GM19035 (cell line): ENCODE results near the gene URAD.
"Not testable (repeated sequence)": the region's sequence is repeated elsewhere in the genome, so short reads cannot be mapped to it uniquely, and the experiment has no call there.

ENCODE experiments used
- ATAC-seq: cut with Tn5 transposase; IDR thresholded peaks from one replicate; pipeline ENCODE4 v1.9.1; 2021; ENCODE audit not compliant: unreplicated experiment

The URAD gene, protein sequence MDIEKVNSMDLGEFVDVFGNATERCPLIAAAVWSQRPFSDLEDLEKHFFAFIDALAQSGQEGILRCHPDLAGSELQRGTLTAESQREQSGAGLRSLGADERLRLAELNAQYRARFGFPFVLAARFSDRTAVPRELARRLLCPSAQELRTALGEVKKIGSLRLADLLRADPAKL

DNA sequence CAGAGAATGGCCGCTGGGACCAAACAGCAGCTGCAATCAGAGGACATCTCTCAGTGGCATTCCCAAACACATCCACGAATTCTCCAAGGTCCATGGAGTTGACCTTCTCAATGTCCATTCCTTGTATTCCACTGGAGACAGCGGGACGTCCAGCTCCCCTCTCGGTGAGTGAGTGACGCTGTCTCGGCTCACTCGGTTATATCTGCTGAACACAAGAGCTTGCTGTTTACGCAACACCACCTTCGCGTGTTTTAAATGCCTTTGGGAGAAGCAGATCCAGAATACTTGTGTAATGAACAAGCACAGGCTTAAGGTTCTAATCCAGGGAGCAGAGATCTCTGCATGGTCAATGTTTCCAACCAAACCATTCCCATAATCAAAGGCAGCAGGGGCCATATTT is at the start of gene URAD:
URAD (minus strand) TSS at position 174 of the 400 bp plus-strand sequence; CDS start at position 118, 56 bp downstream.
- no peak for ATAC-seq

DNA sequence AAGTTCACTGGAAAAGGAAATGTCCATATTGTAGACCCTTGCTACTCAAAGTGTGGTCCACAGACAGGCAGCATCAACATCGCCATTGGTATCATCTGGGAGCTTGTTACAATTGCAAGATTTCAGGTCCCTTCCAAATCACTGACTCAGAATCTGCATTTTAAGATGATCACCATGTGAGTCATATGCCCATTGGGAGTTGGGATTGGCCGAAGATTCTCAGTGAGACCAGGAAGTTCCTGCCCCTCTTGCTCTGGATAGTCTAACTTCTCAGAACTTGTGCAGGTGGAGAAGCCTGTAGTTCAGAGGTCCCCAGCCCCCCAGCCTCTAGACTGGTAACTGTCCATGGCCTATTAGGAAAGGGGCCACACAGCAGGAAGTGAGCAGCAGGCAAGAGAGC is 48.9 kb upstream of the URAD start:
- ATAC-seq: no peak

DNA sequence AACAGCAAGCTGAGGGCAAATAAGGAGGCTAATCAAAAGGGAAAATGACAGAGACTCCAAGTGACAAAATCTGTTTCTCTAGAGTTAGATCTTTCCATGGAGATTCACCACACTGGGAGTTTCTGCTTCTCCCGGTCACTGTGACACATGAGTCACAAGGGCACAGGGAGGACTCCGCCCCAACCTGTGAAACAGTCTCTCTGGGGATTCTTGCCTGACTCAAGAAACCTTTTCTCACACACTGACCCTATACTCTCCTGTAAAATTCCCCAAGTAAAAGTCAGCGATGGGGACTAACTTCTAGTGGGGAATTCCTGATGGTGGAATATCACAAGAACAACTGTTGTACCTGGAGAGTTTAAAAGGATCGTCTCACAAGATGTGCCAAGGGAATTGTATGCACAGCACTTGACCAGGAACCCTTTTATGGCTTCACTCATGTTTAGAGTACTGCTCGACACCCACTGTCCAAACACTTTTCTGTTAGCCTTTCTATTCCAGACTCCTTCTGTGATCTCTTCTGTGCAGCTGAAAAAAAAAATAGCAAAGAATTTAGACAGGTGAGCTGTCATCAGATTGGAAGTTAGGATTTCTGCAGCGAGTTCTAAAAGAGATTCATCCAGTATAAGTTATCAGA is 46.8 kb upstream of the URAD start:
- ATAC-seq: no peak

DNA sequence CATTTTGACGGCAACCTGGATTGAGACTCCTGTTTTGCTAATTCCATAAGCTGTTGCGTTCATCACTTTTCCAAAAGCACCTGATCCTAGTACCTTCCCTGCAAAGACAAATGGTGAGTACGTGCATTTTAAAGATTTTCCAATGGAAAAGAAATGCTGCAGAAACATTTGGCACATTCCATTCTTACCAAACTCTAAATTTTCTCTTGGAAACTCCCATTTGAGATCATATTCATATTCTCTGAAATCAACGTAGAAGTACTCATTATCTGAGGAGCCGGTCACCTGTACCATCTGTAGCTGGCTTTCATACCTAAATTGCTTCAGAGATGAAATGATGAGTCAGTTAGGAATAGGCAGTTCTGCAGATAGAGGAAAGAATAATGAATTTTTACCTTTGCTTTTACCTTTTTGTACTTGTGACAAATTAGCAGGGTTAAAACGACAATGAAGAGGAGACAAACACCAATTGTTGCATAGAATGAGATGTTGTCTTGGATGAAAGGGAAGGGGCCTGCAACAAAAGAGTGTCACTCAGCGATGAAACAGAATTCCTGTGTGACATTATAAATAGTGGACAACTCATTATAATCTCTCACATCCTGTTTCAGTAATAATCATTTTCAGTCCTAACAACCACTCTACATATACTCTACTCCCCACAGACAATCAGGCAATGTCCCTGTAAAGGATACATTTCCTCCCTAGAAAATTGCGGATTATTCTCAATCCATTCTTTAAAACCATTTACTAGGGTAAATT is 45.6 kb upstream of the URAD start:
- no peak for ATAC-seq

DNA sequence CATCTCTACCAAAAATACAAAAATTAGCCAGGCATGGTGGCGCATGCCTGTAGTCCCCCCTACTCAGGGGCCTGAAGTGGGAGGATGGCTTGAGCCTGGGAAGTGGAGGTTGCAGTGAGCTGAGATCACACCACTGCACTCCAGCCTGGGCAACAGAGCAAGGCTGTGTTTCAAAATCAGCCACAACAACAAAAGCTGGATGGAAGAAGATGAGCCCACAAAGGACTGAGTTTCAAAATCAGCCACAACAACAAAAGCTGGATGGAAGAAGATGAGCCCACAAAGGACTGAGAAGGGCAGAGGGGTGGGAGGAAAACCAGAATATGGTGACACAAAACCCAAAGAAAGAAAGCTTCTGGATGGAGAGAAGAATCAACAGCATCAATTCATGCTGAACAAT is 43.9 kb upstream of the URAD start:
- not testable (repeated sequence) for ATAC-seq

DNA sequence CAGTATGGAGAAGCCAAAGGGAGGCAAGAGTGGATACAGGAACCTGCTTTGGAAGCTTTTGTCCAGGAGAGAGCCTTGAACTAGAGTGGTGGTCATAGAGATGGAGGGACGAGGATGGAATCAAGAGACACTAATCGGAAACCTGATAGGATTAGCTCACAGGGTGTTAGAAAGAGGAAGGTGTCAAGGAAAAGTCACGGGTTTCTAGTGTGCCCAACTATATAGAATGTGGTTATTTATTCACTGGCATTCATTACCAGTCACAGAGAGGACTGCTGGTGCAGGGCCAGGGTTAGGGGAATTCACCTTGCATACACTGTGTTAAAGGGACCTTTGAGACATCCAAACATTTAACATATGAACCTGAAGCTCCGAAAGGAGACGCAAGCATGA is 43.4 kb upstream of the URAD start:
- ATAC-seq: no peak

DNA sequence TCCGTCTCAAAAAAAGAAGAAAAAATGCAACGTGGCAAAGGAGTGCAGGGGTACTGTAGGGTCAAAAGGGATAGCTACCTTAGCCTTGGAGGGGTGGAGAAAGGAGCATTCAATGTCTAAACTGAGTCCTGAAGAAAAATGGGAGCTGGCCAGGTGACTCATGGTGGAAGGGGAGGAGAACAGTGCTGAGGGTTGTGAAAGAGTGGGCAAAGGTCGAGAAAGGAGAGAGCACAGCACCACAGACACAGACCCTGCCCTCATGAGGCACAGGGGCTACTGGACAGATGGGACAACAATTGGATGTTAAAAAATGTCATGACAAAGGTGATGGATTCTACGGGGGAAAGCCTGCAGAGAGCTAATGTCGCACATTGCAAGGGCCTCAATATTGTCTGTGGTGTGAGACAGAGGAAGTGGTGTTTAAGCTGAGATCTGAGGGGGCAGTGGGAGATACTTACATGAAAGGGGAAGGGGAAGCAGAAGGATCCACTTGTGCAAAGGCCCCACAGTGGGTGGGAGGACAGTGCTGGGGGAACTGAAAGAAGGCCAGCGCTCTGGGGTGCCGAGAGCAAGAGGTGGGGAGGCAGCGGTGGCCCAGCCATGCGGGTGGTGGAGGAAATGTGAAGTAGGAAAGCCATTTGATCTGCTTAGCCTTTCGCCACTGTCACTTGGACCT is 42.9 kb upstream of the URAD start:
- no peak for ATAC-seq

DNA sequence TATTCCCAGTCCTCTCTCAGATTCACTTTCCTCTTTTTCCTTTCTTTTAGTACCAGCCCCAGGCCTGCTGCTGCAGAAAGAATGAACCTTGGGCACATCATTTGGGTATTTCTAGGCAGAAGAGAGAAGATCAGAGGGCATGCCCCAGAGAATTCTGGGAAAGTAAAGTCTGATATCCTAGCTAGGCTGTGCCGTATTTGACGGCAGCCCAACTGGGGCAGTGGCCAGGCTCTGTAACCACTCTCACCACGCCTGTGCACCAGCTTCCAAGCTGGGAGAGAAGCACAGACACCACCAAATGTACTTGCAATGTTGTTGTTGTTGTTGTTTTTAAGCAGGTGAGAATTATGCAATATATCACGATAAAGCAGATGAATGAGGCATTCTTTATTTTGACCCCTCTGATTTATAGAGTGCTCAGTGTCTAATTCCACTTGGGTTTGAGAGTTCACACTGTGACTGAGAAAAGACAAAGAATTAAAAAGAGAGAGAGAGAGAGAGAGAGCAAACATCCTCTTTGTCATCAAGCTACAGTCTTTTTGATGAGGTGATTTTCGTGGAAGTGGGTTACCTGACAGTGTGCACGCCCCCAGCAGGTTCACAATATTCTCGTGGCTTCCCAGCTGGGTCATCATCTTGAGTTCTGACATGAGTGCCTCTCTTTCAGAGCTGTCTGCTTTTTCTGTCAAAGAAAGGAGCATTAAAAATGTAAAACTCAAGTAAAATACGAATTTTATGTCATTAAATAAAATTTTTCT is 39.3 kb upstream of the URAD start:
- no peak for ATAC-seq

DNA sequence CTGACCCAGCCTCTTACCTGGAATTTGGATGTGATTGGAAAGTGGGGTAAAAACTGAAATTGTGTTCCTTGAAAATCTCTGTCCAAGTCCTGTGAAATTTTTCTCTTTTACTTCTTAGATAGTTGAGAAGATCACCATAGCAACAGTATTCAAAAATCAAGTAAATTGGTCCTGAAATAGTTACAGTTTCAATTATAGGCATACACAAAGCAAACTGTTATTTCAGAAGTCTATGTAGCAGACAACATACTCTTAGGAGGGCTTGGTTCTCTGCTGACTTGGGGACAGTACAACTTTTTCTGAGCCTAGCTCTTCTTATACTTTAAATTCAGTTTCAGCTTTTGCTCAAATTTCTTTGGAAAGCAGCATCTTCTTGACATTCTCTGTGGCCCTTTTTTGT is 38.6 kb upstream of the URAD start:
- no peak for ATAC-seq

DNA sequence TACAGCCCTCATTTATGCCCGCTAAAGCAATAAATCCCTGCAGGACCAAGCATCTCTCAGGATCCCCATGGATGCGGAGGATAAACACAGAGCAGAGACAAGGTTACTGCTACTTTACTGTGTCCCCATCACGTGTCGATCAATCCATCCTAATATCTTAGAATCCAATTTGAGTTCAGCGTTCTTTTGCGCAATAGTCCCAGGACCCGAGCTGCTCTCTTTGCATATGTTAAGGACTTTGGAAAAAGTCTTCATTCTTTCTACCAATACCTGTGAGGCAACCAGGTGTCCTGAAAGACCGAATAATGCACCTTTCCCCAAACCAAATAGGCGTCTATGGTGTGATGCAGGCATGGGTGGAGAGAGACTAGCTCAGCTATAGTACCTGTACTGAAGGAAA is 38.0 kb upstream of the URAD start:
- no peak for ATAC-seq

DNA sequence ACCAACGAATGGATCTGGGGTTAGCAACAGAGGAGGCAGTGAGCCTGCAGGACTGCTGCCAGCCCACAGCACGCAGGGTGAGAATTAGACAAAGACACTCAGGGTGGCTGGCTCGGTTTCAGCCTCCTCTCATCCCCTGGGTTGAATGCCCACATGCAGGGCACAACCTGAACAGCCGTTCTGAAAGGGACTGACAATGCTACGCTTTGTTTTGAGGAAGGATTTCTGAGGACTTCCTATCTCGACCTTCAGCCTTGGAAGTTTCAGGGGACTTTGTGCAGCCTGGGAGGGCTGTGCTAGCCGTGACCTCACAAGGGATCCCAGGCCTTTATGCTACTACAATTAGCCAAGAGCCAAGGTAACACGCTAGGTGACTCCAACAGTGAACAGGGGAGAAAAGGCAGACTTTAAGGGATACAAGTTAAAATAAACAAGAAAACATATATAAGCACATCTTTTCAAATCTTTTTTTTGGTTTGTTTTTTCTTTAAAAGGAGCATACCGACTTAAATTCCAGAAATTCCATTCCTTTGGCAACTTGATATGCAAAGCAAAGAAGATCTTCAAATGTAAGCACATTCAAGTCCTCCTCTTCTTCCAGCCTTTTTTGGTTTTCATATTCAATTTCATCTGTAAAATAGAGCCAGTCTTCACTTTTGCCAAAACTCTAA is 34.5 kb upstream of the URAD start:
- no peak for ATAC-seq

DNA sequence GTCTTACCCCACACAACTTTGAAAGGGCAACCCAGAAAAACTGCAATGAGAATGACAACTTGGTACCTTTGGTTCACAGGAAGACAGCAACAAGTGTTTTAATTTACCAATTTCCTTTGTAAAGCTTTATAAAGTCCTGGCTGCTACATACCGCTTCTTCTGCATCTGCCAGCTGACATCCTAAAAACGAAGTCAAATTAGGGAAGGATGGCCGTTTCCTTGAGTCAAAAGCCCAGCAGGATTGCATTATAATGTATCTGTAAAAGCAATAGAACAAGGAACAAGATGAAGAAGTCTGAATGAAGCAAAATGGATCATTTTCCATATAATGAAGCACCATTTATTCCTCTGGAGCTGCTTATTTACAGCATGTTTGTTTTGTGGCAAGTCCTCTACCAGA is 25.8 kb upstream of the URAD start:
- no peak for ATAC-seq

DNA sequence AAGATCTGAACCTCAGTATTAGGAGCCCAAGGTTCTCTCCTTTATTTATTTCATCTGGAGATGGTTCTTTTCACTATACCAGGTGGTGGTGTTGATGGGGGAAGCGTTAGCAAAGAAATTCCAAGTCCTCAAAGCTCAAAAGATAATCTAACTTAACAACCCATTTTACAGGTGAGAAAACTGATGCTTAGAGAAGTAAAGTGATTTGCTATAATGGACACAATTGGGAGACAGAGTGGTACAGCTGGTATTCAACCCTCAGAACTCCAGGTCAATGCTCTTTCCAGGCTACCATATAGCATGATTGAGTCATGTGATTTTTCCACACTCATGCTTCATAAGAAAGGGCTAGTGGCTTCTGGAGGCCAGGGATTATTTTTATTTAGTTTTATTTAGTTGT is 25.0 kb upstream of the URAD start:
- ATAC-seq: no peak

DNA sequence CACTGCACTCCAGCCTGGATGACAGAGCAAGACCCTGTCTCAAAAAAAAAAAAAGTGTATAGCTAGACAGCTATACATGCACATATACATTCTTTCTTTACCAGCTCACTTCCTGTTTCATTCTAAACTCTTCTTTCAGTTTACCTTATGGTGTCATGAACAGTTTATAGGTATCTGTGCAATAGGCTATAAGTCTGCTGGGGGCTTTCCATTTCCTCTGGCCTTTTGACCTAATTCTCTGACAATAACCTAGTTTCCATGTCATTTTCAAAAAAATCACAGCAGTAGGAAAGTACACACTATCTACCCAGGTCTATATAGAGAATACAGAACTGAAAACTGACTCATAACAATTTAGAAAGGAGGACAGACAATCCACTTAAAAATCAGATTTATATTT is 24.4 kb upstream of the URAD start:
- peak; percentile 89 for ATAC-seq

DNA sequence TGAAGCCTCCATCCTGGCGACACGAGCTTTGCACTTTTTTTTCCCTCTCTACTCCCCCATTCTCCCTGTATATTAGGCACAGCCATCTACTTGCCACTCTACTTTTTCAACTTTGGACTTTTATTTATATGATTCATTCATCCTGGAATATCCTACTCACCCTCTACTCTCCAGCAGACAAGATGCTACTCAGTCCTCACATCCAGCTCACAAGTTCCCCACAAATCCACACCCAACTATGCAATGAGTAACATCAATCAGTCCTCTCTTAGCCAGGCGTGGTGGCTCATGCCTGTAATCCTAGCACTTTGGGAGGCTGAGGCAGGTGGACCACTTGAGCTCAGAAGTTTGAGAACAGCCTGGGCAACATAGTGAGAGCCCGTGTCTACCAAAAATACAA is 23.9 kb upstream of the URAD start:
- no peak for ATAC-seq

DNA sequence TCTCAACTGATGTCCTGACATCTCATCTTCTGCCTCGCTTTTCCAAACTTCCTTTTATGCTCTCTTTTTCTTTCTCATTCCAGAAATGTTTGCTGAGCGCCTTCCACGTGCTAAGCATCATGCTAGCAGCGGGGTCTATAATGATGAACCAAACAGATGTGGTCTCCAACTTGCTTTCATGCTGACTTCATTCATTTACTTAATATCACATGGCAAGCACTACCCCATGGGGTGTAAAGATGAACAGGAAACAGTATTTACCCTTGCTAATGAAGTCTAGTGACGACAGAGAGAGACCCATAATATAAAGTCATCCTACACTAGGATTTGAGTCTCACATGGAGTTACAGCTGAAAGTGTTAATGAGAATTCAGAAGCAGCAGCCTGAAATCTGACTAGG is 21.6 kb upstream of the URAD start:
- ATAC-seq: no peak

DNA sequence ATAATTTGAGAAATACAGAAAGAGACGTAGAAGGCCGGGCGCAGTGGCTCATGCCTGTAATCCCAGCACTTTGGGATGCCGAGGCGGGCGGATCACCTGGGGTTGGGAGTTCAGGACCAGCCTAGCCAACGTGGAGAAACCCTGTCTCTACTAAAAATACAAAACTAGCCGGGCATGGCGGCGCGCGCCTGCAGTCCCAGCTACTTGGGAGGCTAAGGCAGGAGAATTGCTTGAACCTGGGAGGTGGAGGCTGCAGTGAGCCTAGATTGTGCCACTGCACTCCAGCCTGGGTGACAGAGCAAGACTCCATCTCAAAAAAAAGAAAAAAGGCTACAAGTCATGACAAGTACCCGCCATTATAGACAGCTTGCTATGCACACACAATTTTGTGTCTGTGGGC is 16.5 kb upstream of the URAD start:
- ATAC-seq: not testable (repeated sequence)

DNA sequence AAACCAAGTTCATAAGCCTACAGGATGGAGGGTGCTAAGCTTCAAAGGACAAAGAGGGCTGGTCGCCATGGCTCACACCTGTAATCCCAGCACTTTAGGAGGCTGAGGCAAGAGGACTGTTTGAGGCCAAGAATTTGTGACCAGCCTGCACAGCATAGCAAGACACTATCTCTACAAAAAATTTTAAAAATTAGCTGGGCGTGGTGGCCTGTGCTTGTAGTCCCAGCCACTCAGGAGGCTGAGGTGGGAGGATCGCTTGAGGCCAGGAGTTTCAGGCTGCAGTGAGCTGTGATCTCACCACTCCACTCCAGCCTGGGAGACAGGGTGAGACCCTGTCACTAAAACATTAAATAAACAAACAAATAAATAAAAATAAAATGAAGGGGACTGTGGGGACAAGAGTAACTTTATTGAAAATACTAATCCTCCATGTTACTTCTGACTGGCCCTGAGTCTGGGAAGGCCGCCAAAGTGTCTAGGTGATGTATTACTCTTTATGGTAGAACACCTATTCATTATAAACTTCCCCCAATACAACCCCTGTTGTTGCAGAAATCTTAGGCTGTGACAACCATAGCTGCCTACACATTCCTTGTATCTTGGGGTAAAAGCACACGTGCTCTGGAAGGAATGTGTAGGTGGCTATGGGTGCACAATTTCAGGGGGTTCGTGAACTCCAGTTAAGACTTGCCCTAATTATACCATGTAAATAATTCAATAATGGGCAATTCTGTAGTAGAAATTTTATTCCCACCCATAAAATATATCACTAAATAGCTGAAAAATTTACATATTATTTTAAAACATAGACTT is 14.6 kb upstream of the URAD start:
- ATAC-seq: no peak

DNA sequence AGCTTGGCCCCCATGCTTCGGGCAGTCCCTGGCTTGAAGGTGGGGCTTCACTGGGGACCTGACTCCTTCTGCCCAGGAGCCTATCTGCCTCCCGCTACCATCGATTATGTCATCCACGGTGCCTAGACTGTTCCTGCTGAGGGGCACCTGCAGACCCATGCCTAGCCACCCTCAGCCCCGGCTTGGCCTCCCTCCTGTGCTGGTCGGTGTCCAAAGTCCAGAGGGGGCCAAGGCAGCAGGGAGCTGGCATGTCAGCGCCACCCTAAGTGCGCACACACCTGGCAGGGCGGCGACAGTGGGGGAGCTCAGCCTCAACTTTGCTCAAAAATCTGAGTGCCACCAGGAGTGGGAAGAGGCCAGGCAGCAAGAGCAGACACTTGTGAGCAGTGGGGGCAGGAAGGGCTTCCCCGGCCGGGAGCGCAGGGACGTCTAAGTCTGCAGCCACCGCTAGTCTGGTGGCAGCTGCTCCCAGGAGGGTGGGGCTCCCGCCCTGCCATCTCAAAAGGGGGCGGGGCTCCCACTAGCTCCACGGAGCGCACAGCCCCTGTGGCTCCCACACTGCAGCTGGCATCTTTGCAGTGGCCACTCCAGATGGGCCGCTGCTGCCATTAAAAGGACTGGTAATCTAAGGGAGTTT is 13.5 kb upstream of the URAD start:
- no peak for ATAC-seq
